ENCODE data around the gene METTL2A. TPM values are rescaled to one million over a fixed set of nuclear protein-coding genes. Genes with fewer than 3 reads are reported as not detected.
"Not testable (repeated sequence)": the region's sequence is repeated elsewhere in the genome, so short reads cannot be mapped to it uniquely, and the experiment has no call there.

Gene METTL2A, protein sequence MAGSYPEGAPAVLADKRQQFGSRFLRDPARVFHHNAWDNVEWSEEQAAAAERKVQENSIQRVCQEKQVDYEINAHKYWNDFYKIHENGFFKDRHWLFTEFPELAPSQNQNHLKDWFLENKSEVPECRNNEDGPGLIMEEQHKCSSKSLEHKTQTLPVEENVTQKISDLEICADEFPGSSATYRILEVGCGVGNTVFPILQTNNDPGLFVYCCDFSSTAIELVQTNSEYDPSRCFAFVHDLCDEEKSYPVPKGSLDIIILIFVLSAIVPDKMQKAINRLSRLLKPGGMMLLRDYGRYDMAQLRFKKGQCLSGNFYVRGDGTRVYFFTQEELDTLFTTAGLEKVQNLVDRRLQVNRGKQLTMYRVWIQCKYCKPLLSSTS
- 25.4 and 46.0 TPM in 2 replicates for total RNA-seq (2014; rRNA removed; shearing (Covaris generic); ENCODE audit: low replicate concordance)

- H3K36me3 ChIP-seq = peaks cover 16% of the 10 kb centered on the region
- H3K27me3 ChIP-seq, H3K9me3 ChIP-seq: not testable (repeated sequence)
- H3K4me3 ChIP-seq = peak within 1 kb of the TSS; percentile 81
- peak; percentile 90 for DNase-seq
Measured at GRCh38 chr17:62423647-62424461, at the start of gene METTL2A. METTL2A (plus strand) TSS chr17:62423897; CDS start chr17:62423903, 6 bp downstream.

- no peak for DNase-seq
- Histone ChIP-seq H3K36me3 (no peaks in the 10 kb centered on the region), H3K4me3 (no peak within 1 kb of the TSS), H3K9me3 (no peaks in the 10 kb centered on the region), H3K27me3 (peaks cover 52% of the 10 kb centered on the region)
Measured at GRCh38 chr17:62380253-62380652, 43.4 kb upstream of the METTL2A start, which contains the start of gene EFCAB3. EFCAB3 (plus strand) TSS chr17:62380553; CDS start chr17:62382980, 2,427 bp downstream.

DNA sequence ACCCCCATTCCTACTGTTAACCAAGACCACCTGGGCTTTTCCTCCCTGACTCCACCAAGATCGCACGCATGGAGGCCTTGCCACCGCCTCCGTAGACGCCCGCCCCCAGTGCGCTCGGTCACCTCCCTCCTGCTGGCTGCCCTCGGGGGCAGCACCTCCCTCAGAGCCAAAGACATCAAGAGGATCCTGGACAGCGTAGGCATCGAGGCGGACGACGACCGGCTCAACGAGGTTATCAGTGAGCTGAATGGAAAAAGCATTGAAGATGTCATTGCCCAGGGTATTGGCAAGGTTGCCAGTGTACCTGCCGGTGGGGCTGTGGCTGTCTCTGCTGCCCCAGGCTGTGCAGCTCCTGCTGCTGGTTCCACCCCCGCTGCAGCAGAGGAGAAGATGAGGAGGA is 42.1 kb upstream of the METTL2A start:
- no peaks in the 10 kb centered on the region for H3K36me3 ChIP-seq
- H3K4me3 ChIP-seq = no peak overlapping the region
- no peaks in the 10 kb centered on the region for H3K9me3 ChIP-seq
- peaks cover 40% of the 10 kb centered on the region for H3K27me3 ChIP-seq
- no peak for DNase-seq

- Histone ChIP-seq H3K9me3 (no peaks in the 10 kb centered on the region), H3K27me3 (peaks cover 37% of the 10 kb centered on the region), H3K36me3 (no peaks in the 10 kb centered on the region), H3K4me3 (no peak overlapping the region)
- DNase-seq = no peak
Measured at GRCh38 chr17:62388856-62389255, 34.8 kb upstream of the METTL2A start.

- Histone ChIP-seq H3K4me3 (no peak overlapping the region), H3K27me3 (peaks cover 55% of the 10 kb centered on the region), H3K36me3 (no peaks in the 10 kb centered on the region), H3K9me3 (no peaks in the 10 kb centered on the region)
- no peak for DNase-seq
Measured at GRCh38 chr17:62392908-62393307, 30.8 kb upstream of the METTL2A start.

DNA sequence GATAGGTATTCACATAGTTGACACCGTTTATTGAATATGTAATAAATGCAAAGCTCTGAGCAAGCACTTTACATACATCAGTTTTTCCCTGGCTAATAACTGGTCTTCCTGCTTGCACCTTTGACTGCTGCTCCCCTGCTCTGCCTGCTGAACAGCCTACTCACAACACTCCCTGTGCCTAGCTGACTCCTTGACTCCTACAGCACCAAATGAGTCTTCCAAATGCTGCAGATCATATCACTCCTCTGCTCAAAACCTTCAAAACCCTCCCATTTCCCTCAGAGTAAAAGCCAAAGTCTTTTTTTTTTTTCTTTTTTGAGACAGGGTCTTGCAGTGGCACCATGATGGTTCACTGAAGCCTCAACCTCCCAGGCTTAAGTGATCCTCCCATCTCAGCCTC is 24.8 kb upstream of the METTL2A start:
- DNase-seq = no peak
- peaks cover 22% of the 10 kb centered on the region for H3K27me3 ChIP-seq
- no peak overlapping the region for H3K4me3 ChIP-seq
- no peaks in the 10 kb centered on the region for H3K36me3 ChIP-seq
- H3K9me3 ChIP-seq = peaks cover 4% of the 10 kb centered on the region

DNA sequence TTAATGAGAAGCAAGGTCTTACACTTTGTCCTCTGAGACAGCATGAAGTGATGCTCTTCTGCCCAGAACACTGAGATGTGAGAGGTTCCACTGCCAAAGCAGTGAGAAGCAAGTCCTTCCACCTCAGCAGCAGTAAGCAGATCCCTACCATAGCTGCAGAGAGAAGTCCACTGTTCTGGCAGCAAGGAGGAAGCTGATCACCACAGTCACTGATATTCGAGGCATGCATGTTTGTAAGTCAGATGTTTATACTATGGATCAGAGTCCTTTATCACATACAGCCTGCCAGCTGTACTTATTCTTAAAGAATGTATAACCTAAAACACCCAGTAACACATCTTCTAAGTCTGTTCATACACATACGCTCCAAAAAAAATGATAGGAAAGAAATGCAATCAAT is 18.2 kb upstream of the METTL2A start:
- no peaks in the 10 kb centered on the region for H3K36me3 ChIP-seq
- H3K9me3 ChIP-seq = peaks cover 4% of the 10 kb centered on the region
- no peak for DNase-seq
- H3K4me3 ChIP-seq = no peak overlapping the region
- H3K27me3 ChIP-seq = peaks cover 3% of the 10 kb centered on the region; the same call in 1 of the 2 replicates

DNA sequence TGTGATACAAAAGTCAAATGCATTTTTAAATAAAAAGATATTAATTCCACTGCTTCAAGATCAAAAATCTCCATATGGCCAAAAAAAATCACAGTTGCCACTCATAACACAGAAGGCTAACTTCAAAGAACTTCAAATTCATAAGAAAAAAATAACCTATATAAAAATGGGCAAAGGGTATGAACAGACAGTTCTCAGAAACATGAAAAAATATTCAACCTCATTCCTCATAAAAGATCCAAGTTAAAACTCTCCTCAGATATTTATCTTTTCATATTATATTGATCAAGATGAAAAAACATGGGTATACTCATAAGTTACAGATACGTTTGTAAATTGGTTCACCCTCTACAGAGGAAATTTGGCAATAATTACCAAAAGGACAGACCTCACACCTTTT is 10.6 kb upstream of the METTL2A start:
- H3K9me3 ChIP-seq, DNase-seq, H3K4me3 ChIP-seq, H3K36me3 ChIP-seq, H3K27me3 ChIP-seq: not testable (repeated sequence)

DNA sequence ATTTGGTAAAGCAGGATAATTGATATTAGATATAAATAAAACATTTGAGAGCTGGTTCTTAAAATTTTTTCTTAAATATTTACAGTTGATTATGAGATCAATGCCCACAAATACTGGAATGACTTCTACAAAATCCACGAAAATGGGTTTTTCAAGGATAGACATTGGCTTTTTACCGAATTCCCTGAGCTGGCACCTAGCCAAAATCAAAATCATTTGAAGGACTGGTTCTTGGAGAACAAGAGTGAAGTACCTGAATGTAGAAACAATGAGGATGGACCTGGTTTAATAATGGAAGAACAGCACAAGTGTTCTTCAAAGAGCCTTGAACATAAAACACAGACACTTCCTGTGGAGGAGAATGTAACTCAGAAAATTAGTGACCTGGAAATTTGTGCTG is 2.5 kb downstream of the METTL2A start:
- peaks cover 23% of the 10 kb centered on the region for H3K36me3 ChIP-seq
- not testable (repeated sequence) for H3K4me3 ChIP-seq, H3K9me3 ChIP-seq, DNase-seq, H3K27me3 ChIP-seq

DNA sequence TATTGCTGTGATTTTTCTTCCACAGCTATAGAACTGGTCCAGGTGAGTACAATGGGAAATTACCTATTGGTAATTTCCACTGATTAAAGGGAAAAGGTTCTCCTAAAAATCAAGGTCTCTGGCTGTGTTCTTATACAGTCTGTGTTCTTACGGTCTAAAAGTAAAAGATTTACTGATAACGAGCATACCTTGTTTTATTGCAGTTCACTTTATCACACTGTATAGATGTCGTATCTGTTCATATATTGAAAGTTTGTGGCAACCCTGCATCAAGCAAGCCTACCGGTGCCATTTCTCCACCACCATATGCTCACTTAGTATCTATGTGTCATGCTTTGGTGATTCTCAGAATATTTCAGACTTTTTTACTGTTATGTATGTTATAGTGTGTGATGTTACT is 11.6 kb downstream of the METTL2A start:
- H3K27me3 ChIP-seq, DNase-seq, H3K9me3 ChIP-seq, H3K4me3 ChIP-seq: not testable (repeated sequence)
- peaks cover 22% of the 10 kb centered on the region for H3K36me3 ChIP-seq

GRCh38 chr17:62441181-62441580 is 17.5 kb downstream of the METTL2A start:
- not testable (repeated sequence) for H3K9me3 ChIP-seq, H3K4me3 ChIP-seq, H3K27me3 ChIP-seq, DNase-seq
- H3K36me3 ChIP-seq = peaks cover 37% of the 10 kb centered on the region

DNA sequence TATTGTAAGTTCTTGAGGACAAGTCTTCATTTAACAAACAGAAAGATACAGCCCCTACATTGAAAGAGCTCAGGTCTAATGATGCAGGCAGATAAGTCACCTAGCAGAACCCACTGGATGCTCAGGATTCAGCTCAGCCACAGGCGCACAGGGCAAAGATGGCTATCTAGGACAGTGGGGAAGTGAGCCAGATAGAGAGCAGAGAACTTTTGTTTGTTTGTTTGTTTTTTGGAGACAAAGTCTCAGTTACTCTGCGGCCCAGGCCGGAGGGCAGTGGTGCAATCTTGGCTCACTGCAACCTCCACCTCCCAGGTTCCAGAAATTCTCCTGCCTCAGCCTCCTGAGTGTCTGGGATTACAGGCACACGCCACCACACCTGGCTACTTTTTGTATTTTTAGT is 20.4 kb downstream of the METTL2A start:
- no peak for DNase-seq
- no peaks in the 10 kb centered on the region for H3K27me3 ChIP-seq
- no peaks in the 10 kb centered on the region for H3K9me3 ChIP-seq
- no peak overlapping the region for H3K4me3 ChIP-seq
- peaks cover 48% of the 10 kb centered on the region for H3K36me3 ChIP-seq

- peaks cover 47% of the 10 kb centered on the region for H3K36me3 ChIP-seq
- H3K4me3 ChIP-seq, DNase-seq, H3K27me3 ChIP-seq, H3K9me3 ChIP-seq: not testable (repeated sequence)
Measured at GRCh38 chr17:62445791-62446190, 22.1 kb downstream of the METTL2A start.

GRCh38 chr17:62452195-62452594 is 28.5 kb downstream of the METTL2A start:
- DNase-seq, H3K4me3 ChIP-seq, H3K9me3 ChIP-seq, H3K27me3 ChIP-seq: not testable (repeated sequence)
- peaks cover 13% of the 10 kb centered on the region for H3K36me3 ChIP-seq

DNA sequence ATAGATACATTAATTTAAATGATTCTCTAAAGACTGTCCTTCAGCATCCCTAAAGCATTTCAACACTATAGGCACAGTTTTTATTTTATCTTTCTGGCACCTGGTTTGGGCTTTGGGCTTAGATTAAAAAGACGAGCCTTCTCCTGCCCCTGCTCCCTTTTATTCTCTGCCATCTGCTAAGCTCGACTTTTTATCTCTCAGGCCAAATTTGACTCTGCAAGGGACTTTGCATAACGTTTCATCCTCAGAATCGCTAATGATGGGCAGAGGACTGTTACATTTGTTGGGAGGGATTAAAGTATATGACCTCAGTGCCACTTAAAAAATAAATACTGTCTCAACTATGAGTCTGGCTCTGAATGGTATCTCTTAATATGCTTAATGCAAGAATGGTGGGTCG is 29.3 kb downstream of the METTL2A start:
- not testable (repeated sequence) for H3K27me3 ChIP-seq, H3K4me3 ChIP-seq, DNase-seq

DNA sequence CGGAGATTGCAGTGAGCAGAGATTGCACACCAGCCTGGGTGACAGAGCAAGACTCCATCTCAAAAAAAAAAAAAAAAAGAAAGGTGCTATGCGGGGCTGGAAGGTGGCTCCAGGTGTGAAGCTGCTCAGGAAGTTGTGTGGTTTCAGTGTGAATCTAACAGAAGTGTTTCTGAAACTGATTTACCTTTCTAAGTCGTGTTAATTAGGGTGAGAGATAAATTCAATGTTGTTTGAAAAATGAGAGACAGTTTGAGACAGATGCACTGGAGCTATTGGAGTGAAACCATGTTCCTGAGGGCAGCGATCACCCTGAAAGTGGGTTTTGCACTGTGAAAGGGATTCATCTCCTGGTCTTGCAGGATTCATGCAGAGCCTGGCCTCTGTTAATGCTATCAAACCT is 30.0 kb downstream of the METTL2A start:
- H3K27me3 ChIP-seq, H3K4me3 ChIP-seq, H3K36me3 ChIP-seq, H3K9me3 ChIP-seq, DNase-seq: not testable (repeated sequence)

More for the DNA sequence above, 29.3 kb downstream of the METTL2A start:
- not testable (repeated sequence) for H3K9me3 ChIP-seq, H3K36me3 ChIP-seq

DNA sequence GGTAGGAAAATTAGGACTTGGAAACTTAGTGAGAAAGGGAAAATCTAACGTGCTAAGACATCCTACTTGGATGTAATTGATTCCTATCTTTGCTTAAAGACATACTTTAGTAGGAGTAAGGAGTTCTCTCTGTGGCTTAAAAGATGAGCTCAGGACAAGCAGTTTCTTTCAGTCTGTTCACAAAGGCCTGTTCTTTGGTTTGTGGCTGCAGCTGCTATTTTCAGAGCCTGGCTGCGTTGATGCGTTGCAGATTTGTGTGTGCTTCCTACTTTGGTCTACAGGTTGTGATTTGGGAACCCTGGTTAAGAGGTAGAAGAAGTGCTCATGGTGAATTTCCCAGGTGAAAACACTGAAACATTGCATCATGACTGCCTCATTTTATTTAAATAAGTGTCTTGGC is 30.4 kb downstream of the METTL2A start:
- H3K9me3 ChIP-seq, H3K4me3 ChIP-seq, H3K36me3 ChIP-seq, DNase-seq, H3K27me3 ChIP-seq: not testable (repeated sequence)
